ENCODE data around the gene SMARCD2. TPM values are rescaled to one million over a fixed set of nuclear protein-coding genes. Genes with fewer than 3 reads are reported as not detected.
"Not testable (repeated sequence)": the region's sequence is repeated elsewhere in the genome, so short reads cannot be mapped to it uniquely, and the experiment has no call there.

Gene SMARCD2
- total and polyA plus RNA-seq, 4 donors: 64.9 to 109 (median 75.0) TPM

DNA sequence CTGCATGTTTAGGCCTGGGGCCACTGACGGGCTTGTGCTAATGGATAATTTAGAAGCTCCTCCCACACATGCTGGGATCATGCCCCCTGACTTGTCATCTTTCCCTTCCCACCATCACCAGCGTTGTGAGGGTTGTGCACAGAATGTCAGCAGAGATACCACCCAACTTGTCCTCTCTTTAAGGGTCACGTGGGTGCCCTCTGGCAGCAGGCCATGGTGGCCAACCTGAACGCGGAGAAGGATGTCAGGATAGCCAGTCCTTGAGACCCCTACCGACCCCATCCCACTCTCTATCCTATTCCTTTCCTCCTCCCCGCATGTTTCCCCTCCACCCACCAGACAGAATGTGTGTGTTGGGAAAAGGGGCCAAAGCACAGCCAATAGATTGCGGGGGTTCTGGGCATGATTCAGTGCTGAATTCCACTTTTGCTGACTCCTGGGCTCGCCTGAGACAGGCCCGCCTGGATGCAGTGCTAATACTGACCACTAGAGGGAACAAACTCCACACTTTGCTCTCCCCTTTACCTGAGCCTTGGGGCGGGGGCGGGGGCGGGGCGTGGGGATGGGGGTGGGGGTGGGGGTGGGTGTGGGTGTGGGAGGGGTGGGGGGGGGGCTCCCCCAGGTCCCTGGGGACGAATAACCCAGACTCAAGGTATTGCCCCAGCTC lies 39.6 kb upstream of the SMARCD2 start, which contains the start of gene GH2:
Gene GH2 (minus strand): TSS at position 10 of the 667 bp plus-strand sequence. CDS start 143 bp downstream, outside the sequence.
- WGBS, 2 donors: 40 to 43% methylated on average over 14 to 15 of the region's 15 CpGs
- Histone ChIP-seq H3K36me3 (ENCODE audit: control insufficient read depth in 4 of 4, insufficient read depth in 4 of 4, low read length in 4 of 4) (no peaks in the 10 kb centered on the region), H3K9me3 (ENCODE audit: control insufficient read depth in 4 of 4, insufficient read depth in 3 of 4, low read length in 3 of 4) (peaks cover 0 to 2% (median 0%) of the 10 kb centered on the region in 4 donors), H3K27me3 (ENCODE audit: control insufficient read depth in 3 of 3, insufficient read depth in 3 of 3, low read length in 2 of 3) (peaks cover 0 to 3% (median 0%) of the 10 kb centered on the region in 3 donors), H3K4me1 (ENCODE audit: control insufficient read depth in 5 of 5, insufficient read depth in 5 of 5, low read length in 5 of 5) (peaks cover 0 to 2% (median 0%) of the 10 kb centered on the region in 5 donors), H3K9ac (ENCODE audit: insufficient read depth in 1 of 2, low read length in 2 of 2) (no peak within 1 kb of the TSS), H3K27ac (ENCODE audit: low read depth in 1 of 2, low read length in 1 of 2) (no peak within 1 kb of the TSS), H3K4me3 (no peak within 1 kb of the TSS)
- peak; percentile 36 to 47 (median 38) for DNase-seq
- TF ChIP-seq, protein P1, sequence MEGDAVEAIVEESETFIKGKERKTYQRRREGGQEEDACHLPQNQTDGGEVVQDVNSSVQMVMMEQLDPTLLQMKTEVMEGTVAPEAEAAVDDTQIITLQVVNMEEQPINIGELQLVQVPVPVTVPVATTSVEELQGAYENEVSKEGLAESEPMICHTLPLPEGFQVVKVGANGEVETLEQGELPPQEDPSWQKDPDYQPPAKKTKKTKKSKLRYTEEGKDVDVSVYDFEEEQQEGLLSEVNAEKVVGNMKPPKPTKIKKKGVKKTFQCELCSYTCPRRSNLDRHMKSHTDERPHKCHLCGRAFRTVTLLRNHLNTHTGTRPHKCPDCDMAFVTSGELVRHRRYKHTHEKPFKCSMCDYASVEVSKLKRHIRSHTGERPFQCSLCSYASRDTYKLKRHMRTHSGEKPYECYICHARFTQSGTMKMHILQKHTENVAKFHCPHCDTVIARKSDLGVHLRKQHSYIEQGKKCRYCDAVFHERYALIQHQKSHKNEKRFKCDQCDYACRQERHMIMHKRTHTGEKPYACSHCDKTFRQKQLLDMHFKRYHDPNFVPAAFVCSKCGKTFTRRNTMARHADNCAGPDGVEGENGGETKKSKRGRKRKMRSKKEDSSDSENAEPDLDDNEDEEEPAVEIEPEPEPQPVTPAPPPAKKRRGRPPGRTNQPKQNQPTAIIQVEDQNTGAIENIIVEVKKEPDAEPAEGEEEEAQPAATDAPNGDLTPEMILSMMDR (IDR thresholded peaks at IDR 0.05; ENCODE audit: control extremely low read depth, extremely low read depth): peak; percentile 14
- ATAC-seq (ENCODE audit: insufficient read depth, low FRiP score): no peak

DNA sequence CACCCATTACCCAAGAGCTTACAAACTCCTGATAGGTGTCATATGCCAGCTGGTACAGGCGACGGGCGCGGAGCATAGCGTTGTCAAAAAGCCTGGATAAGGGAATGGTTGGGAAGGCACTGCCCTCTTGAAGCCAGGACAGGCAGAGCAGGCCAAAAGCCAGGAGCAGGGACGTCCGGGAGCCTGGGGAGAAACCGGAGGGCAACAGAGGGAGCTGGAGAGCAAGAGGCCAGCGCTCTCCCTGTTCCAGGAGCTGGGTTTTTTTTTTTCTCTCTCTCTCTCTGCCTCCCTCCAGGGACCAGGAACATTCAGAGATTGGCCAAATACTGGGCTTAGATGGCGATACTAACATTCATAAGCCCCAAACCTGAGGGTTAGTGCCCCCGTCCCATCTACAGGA lies 38.9 kb upstream of the SMARCD2 start:
- not testable (repeated sequence) for H3K9me3 ChIP-seq (ENCODE audit: control insufficient read depth in 4 of 4, insufficient read depth in 3 of 4, low read length in 3 of 4); H3K4me3 ChIP-seq; DNase-seq; H3K27ac ChIP-seq (ENCODE audit: low read depth in 1 of 2, low read length in 1 of 2); H3K4me1 ChIP-seq (ENCODE audit: control insufficient read depth in 5 of 5, insufficient read depth in 5 of 5, low read length in 5 of 5); H3K9ac ChIP-seq (ENCODE audit: insufficient read depth in 1 of 2, low read length in 2 of 2); ATAC-seq (ENCODE audit: insufficient read depth, low FRiP score); H3K27me3 ChIP-seq (ENCODE audit: control insufficient read depth in 3 of 3, insufficient read depth in 3 of 3, low read length in 2 of 3); H3K36me3 ChIP-seq (ENCODE audit: control insufficient read depth in 4 of 4, insufficient read depth in 4 of 4, low read length in 4 of 4)
- 69 to 76% methylated on average over 9 to 11 of the region's 11 CpGs for WGBS, 2 donors

DNA sequence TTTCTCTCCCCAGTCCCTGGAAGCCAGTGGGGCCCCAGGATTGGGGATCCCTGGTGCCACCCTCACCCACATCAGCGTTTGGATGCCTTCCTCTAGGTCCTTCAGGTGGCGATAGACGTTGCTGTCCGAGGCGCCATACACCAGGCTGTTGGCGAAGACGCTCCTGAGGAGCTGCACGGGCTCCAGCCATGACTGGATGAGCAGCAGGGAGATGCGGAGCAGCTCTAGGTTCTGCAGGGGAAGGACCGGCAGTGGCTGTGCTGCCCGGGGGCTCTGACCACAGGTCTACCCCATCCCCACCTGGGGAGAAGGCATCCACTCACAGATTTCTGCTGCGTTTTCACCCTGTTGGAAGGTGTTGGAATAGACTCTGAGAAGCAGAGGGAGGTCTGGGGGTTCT lies 38.2 kb upstream of the SMARCD2 start:
- H3K4me3 ChIP-seq: no peak overlapping the region
- no peaks in the 10 kb centered on the region for H3K36me3 ChIP-seq (ENCODE audit: control insufficient read depth in 4 of 4, insufficient read depth in 4 of 4, low read length in 4 of 4)
- no peak overlapping the region for H3K9ac ChIP-seq (ENCODE audit: insufficient read depth in 1 of 2, low read length in 2 of 2)
- DNase-seq: no peak
- H3K27ac ChIP-seq (ENCODE audit: low read depth in 1 of 2, low read length in 1 of 2): no peak overlapping the region
- H3K9me3 ChIP-seq (ENCODE audit: control insufficient read depth in 4 of 4, insufficient read depth in 3 of 4, low read length in 3 of 4): peaks cover 0 to 2% (median 0%) of the 10 kb centered on the region in 4 donors
- ATAC-seq (ENCODE audit: insufficient read depth, low FRiP score): no peak
- peaks cover 0 to 3% (median 0%) of the 10 kb centered on the region in 3 donors for H3K27me3 ChIP-seq (ENCODE audit: control insufficient read depth in 3 of 3, insufficient read depth in 3 of 3, low read length in 2 of 3)
- TF ChIP-seq, protein P1 (IDR thresholded peaks at IDR 0.05; ENCODE audit: control extremely low read depth, extremely low read depth): no peak
- 83 to 87% methylated on average over 12 of the region's 12 CpGs for WGBS, 2 donors
- peaks cover 0 to 2% (median 0%) of the 10 kb centered on the region in 5 donors for H3K4me1 ChIP-seq (ENCODE audit: control insufficient read depth in 5 of 5, insufficient read depth in 5 of 5, low read length in 5 of 5)

DNA sequence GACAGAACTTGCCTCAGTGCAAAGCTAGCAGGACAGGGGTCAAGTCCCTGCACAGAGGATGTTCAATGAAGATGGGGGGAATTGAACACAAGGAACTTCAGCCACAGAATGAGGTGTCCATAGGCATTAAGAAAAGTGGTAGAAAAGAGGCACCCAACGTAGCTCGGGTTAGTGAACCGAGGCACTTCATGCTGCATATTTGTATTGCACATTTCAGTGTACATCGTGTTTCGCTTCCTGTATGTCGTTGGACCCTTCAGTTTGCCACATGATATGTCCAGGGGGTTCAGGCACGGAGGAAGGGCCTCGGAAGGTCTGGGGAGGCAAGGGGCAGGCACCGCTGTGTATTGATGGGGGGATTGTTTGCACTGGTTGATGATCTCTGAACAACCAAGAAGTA lies 35.9 kb upstream of the SMARCD2 start:
- H3K9ac ChIP-seq (ENCODE audit: insufficient read depth in 1 of 2, low read length in 2 of 2); ATAC-seq (ENCODE audit: insufficient read depth, low FRiP score); H3K9me3 ChIP-seq (ENCODE audit: control insufficient read depth in 4 of 4, insufficient read depth in 3 of 4, low read length in 3 of 4); H3K4me3 ChIP-seq; H3K4me1 ChIP-seq (ENCODE audit: control insufficient read depth in 5 of 5, insufficient read depth in 5 of 5, low read length in 5 of 5); H3K27ac ChIP-seq (ENCODE audit: low read depth in 1 of 2, low read length in 1 of 2); DNase-seq; H3K36me3 ChIP-seq (ENCODE audit: control insufficient read depth in 4 of 4, insufficient read depth in 4 of 4, low read length in 4 of 4); H3K27me3 ChIP-seq (ENCODE audit: control insufficient read depth in 3 of 3, insufficient read depth in 3 of 3, low read length in 2 of 3): not testable (repeated sequence)
- WGBS, 2 donors: 85 to 90% methylated on average over 9 of the region's 9 CpGs

DNA sequence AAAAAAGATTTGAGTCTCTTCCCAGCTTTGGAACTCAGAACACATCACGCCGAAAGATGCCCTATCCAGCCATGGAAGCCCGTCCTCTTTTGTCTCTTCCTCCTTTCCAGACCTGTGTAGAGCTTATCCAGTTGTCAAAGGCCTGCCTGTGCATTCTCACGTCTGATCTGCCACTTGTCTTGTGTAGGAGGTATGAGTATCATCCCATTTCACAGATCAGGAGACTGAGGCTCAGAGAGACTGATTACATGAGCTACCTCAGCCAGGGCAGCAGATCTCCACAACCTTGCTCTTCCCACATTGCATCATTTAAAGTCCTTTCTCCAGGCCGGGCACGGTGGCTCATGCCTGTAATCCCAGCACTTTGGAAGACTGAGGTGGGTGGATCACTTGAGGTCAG lies 32.2 kb upstream of the SMARCD2 start:
- H3K4me1 ChIP-seq (ENCODE audit: control insufficient read depth in 5 of 5, insufficient read depth in 5 of 5, low read length in 5 of 5); H3K27me3 ChIP-seq (ENCODE audit: control insufficient read depth in 3 of 3, insufficient read depth in 3 of 3, low read length in 2 of 3); H3K36me3 ChIP-seq (ENCODE audit: control insufficient read depth in 4 of 4, insufficient read depth in 4 of 4, low read length in 4 of 4); H3K27ac ChIP-seq (ENCODE audit: low read depth in 1 of 2, low read length in 1 of 2); DNase-seq; H3K9ac ChIP-seq (ENCODE audit: insufficient read depth in 1 of 2, low read length in 2 of 2); ATAC-seq (ENCODE audit: insufficient read depth, low FRiP score); H3K4me3 ChIP-seq; H3K9me3 ChIP-seq (ENCODE audit: control insufficient read depth in 4 of 4, insufficient read depth in 3 of 4, low read length in 3 of 4): not testable (repeated sequence)
- WGBS, 2 donors: 88% methylated on average over 6 of the region's 6 CpGs

DNA sequence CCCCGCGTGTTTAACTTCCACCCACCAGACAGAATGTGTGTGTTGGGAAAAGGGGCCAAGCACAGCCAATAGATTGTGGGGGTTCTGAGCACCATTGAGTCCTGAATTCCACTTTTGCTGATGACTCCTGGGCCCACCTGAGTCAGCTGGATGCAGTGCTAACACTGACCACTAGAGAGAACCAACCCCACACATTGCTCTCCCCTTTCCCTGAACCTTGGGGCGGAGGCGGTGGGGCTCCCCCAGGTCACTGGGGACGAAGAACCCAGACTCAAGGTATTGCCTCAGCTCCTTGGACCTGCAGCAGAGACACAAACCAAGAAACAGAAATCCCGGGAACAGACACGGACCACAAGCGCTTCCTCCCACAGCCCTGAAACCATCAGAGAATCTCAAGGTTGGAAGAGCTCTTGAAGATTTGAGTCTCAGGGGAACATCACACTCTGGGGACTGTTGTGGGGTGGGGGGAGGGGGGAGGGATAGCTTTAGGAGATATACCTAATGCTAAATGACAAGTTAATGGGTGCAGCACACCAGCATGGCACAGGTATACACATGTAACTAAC lies 31.7 kb upstream of the SMARCD2 start:
- H3K36me3 ChIP-seq (ENCODE audit: control insufficient read depth in 4 of 4, insufficient read depth in 4 of 4, low read length in 4 of 4); ATAC-seq (ENCODE audit: insufficient read depth, low FRiP score); H3K9me3 ChIP-seq (ENCODE audit: control insufficient read depth in 4 of 4, insufficient read depth in 3 of 4, low read length in 3 of 4); DNase-seq; H3K4me3 ChIP-seq; H3K27me3 ChIP-seq (ENCODE audit: control insufficient read depth in 3 of 3, insufficient read depth in 3 of 3, low read length in 2 of 3); H3K4me1 ChIP-seq (ENCODE audit: control insufficient read depth in 5 of 5, insufficient read depth in 5 of 5, low read length in 5 of 5); H3K27ac ChIP-seq (ENCODE audit: low read depth in 1 of 2, low read length in 1 of 2); H3K9ac ChIP-seq (ENCODE audit: insufficient read depth in 1 of 2, low read length in 2 of 2): not testable (repeated sequence)
- 80 to 93% methylated on average over 5 to 6 of the region's 8 CpGs for whole genome bisulfite sequencing, 2 donors
